HG03103 (cell line): ENCODE measurements around the gene PDGFRA.

ENCODE experiments used
- ATAC-seq: cut with Tn5 transposase; IDR thresholded peaks from one replicate; pipeline ENCODE4 v1.9.1; 2021; ENCODE audit warnings: low read depth; ENCODE audit not compliant: unreplicated experiment

Gene PDGFRA

DNA sequence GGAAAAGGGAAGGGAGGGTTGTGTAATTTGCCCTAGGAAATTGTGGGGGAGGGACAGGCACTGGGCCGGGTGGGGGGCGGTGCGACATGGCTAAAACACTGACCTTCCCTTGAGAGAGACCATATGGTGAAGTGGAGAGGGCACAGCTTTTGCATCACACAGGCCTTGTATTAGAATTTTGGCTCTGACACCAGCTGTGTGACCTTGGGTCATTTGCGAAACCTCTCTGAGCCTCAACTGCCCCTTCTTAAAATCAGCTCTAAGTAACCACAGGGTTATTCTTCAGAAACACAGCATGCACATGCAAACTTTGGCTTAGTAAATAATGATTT lies 25.8 kb downstream of the PDGFRA start:
- no peak for ATAC-seq

DNA sequence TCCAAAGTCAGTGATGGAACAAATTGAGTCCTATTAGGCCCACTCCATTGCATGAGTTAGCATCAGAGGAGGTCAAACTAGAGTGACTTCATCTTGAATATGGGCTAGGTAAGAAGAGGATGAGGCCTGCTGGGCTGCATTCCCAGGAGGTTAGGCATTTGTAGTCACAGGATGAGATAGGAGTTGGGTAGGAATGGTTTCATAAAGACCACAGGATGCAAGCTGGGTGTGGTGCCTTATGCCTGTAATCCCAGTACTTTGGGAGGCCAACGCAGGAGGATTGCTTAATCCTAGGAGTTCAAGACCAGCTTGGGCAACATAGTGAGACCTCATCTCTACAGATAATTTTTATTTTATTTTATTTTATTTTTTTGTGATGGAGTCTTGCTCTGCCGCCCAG lies 26.8 kb downstream of the PDGFRA start:
- no peak for ATAC-seq

DNA sequence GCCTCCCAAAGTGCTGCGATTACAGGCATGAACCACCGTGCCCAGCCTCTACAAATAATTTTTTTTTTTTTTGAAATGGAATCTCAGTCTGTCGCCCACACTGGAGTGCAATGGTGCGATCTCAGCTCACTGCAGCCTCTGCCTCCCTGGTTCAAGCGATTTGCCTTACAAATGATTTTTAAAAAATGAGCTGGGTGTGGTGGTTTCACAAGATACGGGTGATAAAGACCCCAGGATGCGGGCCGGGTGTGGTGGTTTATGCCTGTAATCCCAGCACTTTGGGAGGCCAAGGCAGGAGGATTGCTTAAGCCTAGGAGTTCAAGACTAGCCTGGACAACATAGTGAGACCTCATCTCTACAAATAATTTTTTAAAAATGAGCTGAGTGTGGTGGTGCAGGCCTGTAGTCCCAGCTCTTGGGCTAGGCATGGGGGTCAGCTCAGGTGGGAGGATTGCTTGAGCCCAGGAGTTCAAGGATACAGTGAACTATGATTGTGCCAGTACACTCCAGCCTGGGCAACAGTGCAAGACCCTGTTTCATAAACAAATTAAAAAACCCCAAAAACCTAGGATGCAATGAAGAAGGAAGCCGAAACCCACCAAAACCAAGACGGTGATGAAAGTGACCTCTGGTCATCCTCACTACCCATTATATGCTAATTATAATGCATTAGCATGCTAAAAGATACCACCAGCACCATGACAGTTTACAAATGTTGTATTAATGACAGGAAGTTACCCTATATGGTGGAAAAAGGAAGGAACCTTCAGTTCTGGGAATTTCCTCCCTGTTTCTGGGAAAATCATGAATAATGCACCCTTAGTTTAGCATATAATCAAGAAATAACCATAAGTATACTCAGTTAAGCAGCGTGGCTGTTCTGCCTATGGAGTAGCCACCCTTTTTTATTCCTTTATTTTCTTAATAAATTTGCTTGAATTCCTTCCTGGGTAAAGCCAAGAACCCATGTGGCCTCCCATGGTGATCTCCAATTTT lies 27.7 kb downstream of the PDGFRA start:
- no peak for ATAC-seq

DNA sequence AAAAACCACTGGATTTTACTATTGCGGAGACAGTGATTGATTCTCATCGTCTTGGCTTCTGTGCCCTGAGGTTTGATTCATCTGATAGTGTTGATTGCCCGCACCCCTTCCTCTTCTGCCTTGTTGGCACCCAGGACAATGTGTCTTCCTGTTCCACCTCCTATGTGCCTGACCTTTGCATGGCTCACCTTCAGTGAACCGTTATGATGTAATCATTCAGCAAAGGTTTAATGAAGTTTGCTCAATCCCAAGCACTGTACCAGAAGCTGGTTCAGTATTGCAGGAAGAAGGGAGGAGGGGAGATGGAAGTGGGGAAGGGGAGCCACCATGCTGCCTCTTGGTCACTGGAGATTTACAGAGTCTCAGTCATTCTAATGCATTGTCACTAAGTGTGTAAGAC lies 36.3 kb downstream of the PDGFRA start:
- no peak for ATAC-seq

DNA sequence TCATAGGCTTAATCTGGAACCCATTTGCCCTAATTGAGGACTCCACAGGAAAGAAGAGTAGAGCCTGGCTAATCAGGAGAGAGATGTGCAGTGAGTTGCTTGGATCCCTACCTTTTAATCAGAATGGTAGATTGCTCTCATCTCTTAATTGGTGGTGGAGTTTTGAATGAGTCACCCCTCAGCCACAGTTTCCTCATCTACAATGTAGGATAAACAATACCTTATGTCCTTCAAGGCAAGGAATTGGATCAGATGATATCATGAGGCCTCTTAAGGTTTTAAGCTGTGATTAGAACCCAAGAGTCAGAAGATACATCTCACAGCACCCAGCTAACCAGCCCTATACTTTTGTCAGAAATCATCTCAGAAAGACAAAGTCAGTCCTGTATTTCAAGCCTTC lies 39.1 kb downstream of the PDGFRA start:
- ATAC-seq = no peak

GRCh38 chr4:54271464-54271863 lies 42.4 kb downstream of the PDGFRA start:
- ATAC-seq = no peak

DNA sequence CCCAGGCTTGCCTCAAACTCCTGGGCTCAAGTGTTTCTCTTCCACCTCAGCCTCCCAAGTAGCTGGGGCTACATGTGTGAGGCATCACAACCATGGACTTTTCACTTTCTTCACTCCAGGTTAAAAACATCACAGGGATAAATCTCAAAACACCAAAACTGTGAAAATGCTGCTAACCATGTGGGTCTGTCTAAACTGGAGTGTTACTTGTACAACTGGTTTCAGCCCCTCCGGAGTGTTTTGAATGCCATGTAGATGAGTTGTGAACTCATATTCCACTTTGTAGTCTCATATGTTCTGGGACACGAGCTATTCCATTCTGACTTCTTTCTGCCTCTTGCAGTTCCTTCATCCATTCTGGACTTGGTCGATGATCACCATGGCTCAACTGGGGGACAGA lies 43.0 kb downstream of the PDGFRA start:
- no peak for ATAC-seq

DNA sequence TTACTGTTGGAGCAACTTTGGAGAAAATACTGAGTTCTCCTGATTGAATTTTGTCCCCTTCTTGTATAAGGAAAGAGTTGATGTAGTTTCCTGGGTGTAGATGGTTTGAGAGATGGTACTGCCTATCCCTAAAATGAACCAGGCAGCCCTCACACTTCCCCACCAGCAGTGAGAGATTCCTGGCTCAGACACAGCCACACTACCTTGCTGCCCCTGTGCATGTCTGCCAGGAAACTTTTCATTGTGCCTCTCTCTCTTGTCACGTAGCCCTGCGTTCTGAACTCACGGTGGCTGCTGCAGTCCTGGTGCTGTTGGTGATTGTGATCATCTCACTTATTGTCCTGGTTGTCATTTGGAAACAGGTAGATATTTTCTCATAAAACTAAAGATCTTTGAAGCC lies 45.2 kb downstream of the PDGFRA start:
- no peak for ATAC-seq

- ATAC-seq = no peak
These were observed 45.9 kb downstream of the PDGFRA start for GRCh38 chr4:54274795-54275665.

- no peak for ATAC-seq
These were observed 47.7 kb downstream of the PDGFRA start for GRCh38 chr4:54276641-54277430.

- ATAC-seq = peak; percentile 72
These were observed 48.6 kb downstream of the PDGFRA start for GRCh38 chr4:54277691-54278090.

GRCh38 chr4:54278216-54278615 lies 49.1 kb downstream of the PDGFRA start:
- ATAC-seq = no peak

- no peak for ATAC-seq
These were observed 52.1 kb downstream of the PDGFRA start for GRCh38 chr4:54281054-54281766.

DNA sequence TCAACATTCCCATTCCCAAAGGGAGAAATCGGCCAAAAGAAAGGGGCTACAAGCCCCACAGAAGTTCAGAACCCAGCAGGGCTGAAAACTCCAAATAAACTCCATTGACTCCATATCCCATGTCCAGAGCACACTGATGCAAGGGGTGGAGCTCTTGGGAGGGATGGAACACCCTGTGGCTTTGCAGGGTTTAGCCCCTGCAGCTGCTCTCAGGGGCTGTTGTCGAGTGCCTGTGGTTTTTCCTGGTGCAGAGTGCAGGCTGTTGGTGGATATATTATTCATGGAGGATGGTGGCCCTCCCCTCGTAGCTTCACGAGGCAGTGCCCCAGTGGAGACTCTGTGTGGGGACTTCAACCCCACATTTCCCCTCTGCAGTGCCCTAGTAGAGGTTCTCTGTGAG lies 53.7 kb downstream of the PDGFRA start:
- ATAC-seq = no peak

GRCh38 chr4:54289316-54289715 lies 60.2 kb downstream of the PDGFRA start:
- ATAC-seq = no peak

- no peak for ATAC-seq
These were observed 61.9 kb downstream of the PDGFRA start for GRCh38 chr4:54290980-54291379.

DNA sequence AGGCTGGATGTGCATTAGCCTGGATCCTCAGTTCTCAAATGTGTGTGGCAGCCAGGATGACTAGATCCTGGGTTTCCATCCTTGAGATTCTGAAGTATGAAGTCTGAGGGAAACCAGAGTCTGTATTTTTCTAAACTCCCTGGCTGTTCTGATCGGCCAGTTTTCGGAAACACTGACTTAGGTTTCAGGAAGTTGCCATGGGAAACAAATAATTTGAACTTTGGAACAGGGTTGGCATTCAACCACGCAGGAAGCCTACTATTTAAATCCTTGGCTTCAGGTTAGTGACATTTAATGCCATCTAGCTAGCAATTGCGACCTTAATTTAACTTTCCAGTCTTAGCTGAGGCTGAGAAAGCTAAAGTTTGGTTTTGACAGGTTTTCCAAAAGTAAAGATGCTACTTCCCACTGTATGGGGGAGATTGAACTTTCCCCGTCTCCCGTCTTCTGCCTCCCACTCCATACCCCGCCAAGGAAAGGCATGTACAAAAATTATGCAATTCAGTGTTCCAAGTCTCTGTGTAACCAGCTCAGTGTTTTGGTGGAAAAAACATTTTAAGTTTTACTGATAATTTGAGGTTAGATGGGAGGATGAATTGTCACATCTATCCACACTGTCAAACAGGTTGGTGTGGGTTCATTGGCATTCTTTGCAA lies 67.6 kb downstream of the PDGFRA start:
- ATAC-seq = no peak

DNA sequence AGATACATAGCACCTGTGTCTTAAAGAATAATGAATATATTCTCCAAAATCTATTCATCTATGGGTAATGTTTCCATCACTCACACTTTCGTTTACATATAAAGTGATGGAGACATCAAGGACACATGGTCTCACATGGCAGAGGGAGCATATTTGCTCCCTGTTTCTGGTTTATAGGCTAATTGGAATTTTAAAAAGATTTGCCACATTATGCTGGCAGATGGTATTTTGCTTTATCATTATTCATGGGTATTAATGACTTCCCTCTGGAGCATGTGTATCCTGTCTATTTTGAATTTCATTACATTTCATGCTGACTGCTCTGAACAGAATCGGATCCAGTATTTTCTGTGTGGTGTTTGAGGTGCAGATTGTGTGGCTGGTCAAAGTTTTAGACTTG lies 79.0 kb downstream of the PDGFRA start:
- ATAC-seq = no peak
